NCI-H2196 treated with DMSO at 0.1 percent for 48 hours (cell line): Measurements from ENCODE around the gene ZNF778.

Experiments
- DNase-seq: peaks from one replicate; lab custom pipeline; 2025; ENCODE audit not compliant: unreplicated experiment; lab: John Stamatoyannopoulos, UW

The ZNF778 gene

GRCh38 chr16:89275284-89275584 is 57.7 kb downstream of the ZNF778 start:
- no peak for DNase-seq

GRCh38 chr16:89275837-89276720 is 58.6 kb downstream of the ZNF778 start:
- no peak for DNase-seq

DNA sequence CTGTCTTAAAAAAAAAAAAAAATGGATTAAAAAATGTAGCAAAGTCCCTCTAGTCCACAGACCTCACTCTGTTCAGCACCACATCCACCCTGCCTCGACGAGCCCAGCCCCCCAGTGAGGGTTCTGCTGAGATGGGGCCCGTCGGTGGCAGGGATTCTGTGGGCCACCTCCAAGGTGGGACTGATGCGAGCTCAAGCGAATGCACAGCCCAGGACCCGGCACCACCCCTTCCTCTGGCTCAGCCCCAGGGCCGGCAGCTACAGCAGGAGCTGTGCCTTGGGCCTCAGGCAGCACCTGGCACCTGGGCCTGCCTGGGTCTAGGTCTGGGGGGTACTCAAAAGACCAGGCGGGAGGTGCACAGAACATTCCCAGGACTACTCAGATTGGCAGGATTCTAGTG is 59.5 kb downstream of the ZNF778 start:
- no peak for DNase-seq

GRCh38 chr16:89277641-89278341 is 60.3 kb downstream of the ZNF778 start:
- DNase-seq = no peak

- no peak for DNase-seq
Measured at GRCh38 chr16:89278441-89279240, 61.1 kb downstream of the ZNF778 start.

DNA sequence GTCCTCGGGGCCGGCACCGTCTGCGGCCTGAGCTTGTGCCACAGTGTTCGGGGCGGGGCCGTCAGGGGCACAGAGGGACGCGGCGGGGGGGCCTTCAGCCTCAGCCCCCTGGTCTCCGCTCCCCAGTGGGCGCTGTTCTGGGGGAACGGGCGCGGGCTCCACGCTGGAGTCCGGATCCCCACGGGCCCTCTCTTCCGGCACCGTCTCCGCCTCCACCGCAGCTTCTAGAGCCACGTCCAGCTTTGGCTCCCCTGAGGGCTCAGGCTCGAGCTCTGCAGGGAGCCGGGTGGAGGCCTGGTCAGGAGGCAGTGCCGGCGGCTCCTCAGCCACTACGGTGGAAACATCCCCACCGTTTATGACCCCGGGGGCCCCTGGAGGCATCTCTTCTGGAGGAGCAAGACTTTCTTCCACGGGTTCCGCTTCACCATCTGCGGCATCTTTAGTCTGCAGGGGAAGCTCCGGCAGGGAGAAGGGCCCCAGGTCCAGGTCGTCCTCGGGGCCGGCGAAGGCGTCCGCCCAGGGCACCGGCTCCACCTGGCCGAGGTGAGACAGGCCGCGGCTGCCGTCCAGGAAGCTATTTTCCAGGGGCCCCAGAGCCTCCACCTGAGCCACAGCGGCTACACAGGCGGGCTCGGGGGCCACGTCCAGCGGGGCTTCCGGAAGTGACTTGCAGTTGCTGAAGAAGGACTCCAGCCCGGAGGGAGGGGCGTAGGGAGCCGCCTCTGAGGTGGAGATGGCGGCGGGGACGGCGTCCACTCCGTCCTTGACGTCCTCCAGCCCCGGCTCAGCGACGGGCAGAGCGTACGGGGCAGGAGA is 62.4 kb downstream of the ZNF778 start:
- DNase-seq = no peak

DNA sequence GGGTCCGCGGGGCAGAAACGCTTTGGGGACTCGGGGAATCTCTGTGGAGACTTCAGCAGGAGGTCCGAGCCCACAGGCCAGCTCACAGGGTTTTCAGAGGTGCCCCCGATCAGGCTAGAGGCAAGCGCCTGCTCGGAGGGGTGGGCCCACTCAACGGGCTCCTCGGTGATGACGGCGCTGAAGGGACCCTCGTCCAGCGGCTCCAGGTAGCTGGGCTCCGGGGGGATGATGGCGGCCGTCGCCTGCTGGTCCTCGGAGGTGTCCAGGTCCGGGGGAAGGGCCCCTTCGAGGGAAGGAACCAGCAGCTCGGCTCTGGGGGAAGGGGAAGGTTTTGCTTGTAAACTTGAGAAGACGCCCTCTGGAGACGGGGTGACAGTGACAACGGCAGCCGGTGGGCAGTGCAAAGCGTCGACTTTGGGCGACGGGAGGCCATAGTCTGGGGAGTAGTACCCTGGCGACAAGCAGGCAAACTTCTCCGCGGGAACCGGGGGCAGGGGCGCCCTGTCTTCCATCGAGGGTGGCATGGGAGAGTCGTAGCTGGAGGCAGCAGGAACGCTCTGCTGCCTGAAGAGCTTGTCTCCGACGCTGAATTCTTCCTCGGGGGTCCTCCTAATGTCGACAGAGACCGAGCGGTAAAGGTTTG is 63.2 kb downstream of the ZNF778 start:
- no peak for DNase-seq

- no peak for DNase-seq
Measured at GRCh38 chr16:89281189-89281577, 63.7 kb downstream of the ZNF778 start.

GRCh38 chr16:89281829-89282228 is 64.3 kb downstream of the ZNF778 start:
- no peak for DNase-seq

GRCh38 chr16:89282523-89282922 is 65.0 kb downstream of the ZNF778 start:
- DNase-seq = no peak

- no peak for DNase-seq
Measured at GRCh38 chr16:89283449-89283848, 65.9 kb downstream of the ZNF778 start.

DNA sequence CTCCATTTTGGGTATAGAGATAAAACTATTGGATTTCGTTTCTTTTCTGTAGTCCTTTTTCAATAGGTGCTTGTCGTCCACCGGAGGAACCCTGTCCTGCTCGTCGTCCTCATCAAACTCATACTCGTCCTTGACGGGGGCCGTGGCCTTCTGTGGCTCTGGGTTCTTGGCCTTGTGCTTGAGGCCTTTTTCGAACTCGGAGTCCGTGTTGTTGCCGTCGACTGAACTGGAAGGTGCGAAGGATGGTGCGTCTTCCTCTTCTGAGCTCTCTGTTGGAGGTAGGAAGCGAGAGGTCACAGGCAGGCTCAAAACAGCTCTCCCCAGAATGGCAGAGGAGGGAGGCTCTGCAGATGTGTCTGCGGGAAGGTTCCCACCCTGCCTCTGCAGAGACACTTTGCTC is 67.9 kb downstream of the ZNF778 start:
- no peak for DNase-seq

- DNase-seq = no peak
Measured at GRCh38 chr16:89286096-89286495, 68.6 kb downstream of the ZNF778 start.
